Stomach (tissue), 9 donors: ENCODE data around the gene CNTN4. TPM values are rescaled to one million over a fixed set of nuclear protein-coding genes. Genes with fewer than 3 reads are reported as not detected.
"Not testable (repeated sequence)": the region's sequence is repeated elsewhere in the genome, so short reads cannot be mapped to it uniquely, and the experiment has no call there.

ENCODE experiments used
- DNase-seq, 2 donors: peaks; one replicate each; pipeline versions ENCODE4 v3.0.0 to v3.0.0-alpha.2; 2013 to 2019
- H3K27ac ChIP-seq, 5 donors: fragments of 200-600 bp in 4 of 5; sonication (generic) in 4 of 5; one replicate each; pipeline ENCODE4 v1.5.1; 2013 to 2019; ENCODE audit warnings: mild to moderate bottlenecking in 1 of 5, moderate library complexity in 1 of 5
- H3K27me3 ChIP-seq, 3 donors: fragments of 200-600 bp; sonication (generic); one replicate each; pipeline ENCODE4 v1.5.1; 2017 to 2019; ENCODE audit warnings: mixed run types in 1 of 3
- H3K36me3 ChIP-seq, 4 donors: fragments of 200-600 bp; sonication (generic); 1 replicate in 3 of 4; 2 replicates in 1 of 4; pipeline ENCODE4 v1.5.1; 2016 to 2019
- H3K4me1 ChIP-seq, 4 donors: fragments of 200-600 bp; sonication (generic); one replicate each; pipeline ENCODE4 v1.5.1; 2016 to 2019
- H3K4me3 ChIP-seq, 4 donors: fragments of 200-600 bp; sonication (generic) in 3 of 4; one replicate each; pipeline ENCODE4 v1.5.1; 2016 to 2019; ENCODE audit warnings: mild to moderate bottlenecking in 1 of 4
- H3K9me3 ChIP-seq, 4 donors: fragments of 200-600 bp; sonication (generic); one replicate each; pipeline ENCODE4 v1.5.1; 2016 to 2019
- EP300 ChIP-seq: sonication (generic); formaldehyde crosslinking; IDR thresholded peaks from one replicate; pipeline ENCODE4 v1.6.1; 2017; ENCODE audit warnings: antibody characterized with exemption
- POLR2A ChIP-seq, 4 donors: fragments of 450-650 bp; IDR thresholded peaks; one replicate each; pipeline ENCODE4 v1.6.1; 2016; ENCODE audit warnings: antibody characterized with exemption in 4 of 4, control low read depth in 2 of 4, mild to moderate bottlenecking in 1 of 4, moderate library complexity in 1 of 4
- POLR2AphosphoS5 ChIP-seq, 3 donors: sonication (generic); formaldehyde crosslinking; IDR thresholded peaks; one replicate each; pipeline ENCODE4 v1.6.1; 2016; ENCODE audit warnings: antibody characterized with exemption in 3 of 3
- WGBS, 5 donors: extraction: QIAGEN DNeasy Blood & Tissue Kit in 3 of 5; methylation state at CpG; one replicate each; pipeline versions ENCODE4 v1.1.5 to v1.1.7; 2013 to 2018; 5-methylcytosine and 5-hydroxymethylcytosine counted together
- intact Hi-C: fragments of 100-400 bp; cut with DNase I; formaldehyde crosslinking; loops from one replicate; pipeline ENCODE4 v1.15.1; 2023; ENCODE audit warnings: low total_unique reads
- polyA plus RNA-seq, 3 donors: library from polyadenylated mRNA; stranded (reverse); fragments of 200-250 nt; gene quantifications; one replicate each; pipeline ENCODE4 v1.2.3, GENCODE V29; 2013
- total RNA-seq, 5 donors: library from RNA; depleted of rRNA; stranded (reverse); fragments of >200 nt; gene quantifications; one replicate each; pipeline versions ENCODE4 v1.1.0 to v1.2.3, GENCODE V29; 2014 to 2016
- TF ChIP-seq, protein P1 (sequence below), 7 experiments: fragments of 450-650 bp in 4 of 7; fragments of 200-600 bp in 3 of 7; sonication (generic) in 3 of 7; IDR thresholded peaks; one replicate each; pipeline ENCODE4 v1.5.1; 2016 to 2019; ENCODE audit warnings: antibody characterized with exemption in 7 of 7, control low read depth in 2 of 7, mild to moderate bottlenecking in 1 of 7
- donor health status: healthy with polysubstance abuse.
- donor health status: Bipolar disorder and iron deficiency.
- donor health status: healthy.

Gene CNTN4
- total and polyA plus RNA-seq, 8 donors, result 0.45 to 97.0 (median 5.6) TPM

DNA sequence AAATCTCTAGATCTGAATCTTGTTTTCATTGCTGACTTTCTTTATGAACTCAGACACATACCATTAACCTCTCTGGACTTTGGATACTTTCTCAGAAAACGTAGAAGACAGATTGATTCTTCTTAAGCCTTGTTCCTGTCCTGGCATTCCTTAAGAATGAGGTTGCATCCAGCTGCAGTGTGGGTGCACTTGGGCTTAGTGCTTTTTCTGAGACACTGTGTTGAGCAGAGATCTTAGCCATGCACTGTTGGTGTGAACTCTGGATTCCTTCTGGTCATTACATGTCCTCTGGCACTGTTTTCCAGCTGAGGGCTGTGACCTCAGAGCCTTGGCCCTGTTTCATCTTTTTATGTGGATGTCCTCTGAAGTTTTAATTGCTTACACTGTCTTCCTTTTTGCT lies 428.3 kb downstream of the CNTN4 start:
- no peaks in the 10 kb centered on the region for H3K27me3 ChIP-seq
- TF ChIP-seq POLR2A (IDR thresholded peaks at IDR 0.05) (no peak), EP300 (no peak), POLR2AphosphoS5 (IDR thresholded peaks at IDR 0.05) (no peak)
- TF ChIP-seq, protein P1, sequence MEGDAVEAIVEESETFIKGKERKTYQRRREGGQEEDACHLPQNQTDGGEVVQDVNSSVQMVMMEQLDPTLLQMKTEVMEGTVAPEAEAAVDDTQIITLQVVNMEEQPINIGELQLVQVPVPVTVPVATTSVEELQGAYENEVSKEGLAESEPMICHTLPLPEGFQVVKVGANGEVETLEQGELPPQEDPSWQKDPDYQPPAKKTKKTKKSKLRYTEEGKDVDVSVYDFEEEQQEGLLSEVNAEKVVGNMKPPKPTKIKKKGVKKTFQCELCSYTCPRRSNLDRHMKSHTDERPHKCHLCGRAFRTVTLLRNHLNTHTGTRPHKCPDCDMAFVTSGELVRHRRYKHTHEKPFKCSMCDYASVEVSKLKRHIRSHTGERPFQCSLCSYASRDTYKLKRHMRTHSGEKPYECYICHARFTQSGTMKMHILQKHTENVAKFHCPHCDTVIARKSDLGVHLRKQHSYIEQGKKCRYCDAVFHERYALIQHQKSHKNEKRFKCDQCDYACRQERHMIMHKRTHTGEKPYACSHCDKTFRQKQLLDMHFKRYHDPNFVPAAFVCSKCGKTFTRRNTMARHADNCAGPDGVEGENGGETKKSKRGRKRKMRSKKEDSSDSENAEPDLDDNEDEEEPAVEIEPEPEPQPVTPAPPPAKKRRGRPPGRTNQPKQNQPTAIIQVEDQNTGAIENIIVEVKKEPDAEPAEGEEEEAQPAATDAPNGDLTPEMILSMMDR (IDR thresholded peaks at IDR 0.05), result no peak
- intact Hi-C loops, result no loop called here
- no peaks in the 10 kb centered on the region for H3K4me1 ChIP-seq
- H3K36me3 ChIP-seq, result no peaks in the 10 kb centered on the region
- no peaks in the 10 kb centered on the region for H3K9me3 ChIP-seq
- DNase-seq, result no peak
- 8 to 28% (median 14%) methylated on average over 1 of the region's 1 CpG for WGBS, 5 donors
- H3K4me3 ChIP-seq, result no peak overlapping the region
- H3K27ac ChIP-seq, result no peak overlapping the region

DNA sequence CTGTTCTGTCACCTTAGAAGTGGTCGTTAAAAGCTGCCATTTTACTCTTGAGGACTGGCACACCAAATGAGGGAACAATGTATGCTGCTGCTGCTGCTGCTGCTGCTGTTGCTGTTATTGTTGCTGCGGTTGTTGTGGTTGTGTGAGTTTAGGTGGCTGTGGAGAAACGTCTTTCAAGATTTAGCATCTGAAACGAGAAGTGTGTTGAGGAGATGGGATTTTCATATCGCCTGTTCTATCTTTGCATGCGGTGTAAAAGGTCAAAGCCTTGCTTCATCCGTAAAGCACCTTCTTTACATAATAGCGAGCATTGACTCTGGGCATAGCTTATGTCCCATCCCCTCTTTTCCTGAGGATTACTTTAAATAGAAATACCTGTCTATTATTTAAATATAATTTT lies 428.7 kb downstream of the CNTN4 start:
- H3K36me3 ChIP-seq, DNase-seq, H3K27ac ChIP-seq, intact Hi-C loops, H3K4me1 ChIP-seq, H3K9me3 ChIP-seq, H3K27me3 ChIP-seq, H3K4me3 ChIP-seq: not testable (repeated sequence)
- WGBS, 5 donors, result 51 to 83% (median 74%) methylated on average over 7 to 8 of the region's 8 CpGs

DNA sequence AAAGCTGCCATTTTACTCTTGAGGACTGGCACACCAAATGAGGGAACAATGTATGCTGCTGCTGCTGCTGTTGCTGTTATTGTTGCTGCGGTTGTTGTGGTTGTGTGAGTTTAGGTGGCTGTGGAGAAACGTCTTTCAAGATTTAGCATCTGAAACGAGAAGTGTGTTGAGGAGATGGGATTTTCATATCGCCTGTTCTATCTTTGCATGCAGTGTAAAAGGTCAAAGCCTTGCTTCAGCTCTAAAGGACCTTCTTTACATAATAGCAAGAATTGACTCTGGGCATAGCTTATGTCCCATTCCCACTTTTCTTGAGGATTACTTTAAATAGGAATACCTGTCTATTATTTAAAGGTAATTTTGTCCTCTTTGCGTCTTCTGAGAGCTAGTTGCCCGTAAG lies 436.1 kb downstream of the CNTN4 start:
- DNase-seq, intact Hi-C loops: not testable (repeated sequence)

DNA sequence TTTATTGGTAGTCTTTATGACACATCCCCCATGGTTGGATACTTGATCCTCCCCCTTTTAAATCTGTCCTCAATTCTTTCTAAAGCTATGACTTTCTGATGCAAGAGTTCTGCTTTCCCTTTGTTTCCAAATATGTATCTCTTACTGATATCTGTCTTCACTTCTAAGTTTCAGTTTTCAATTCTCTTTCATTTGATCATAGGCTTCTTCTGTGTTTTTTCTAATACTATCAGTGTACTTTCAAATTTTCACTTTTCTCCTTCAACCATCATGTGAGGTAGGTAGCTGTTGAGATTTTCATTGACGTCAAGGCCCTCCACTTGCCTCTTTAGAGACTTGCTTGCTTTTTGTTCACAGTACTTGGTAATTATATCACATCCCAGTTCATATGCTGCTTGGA lies 436.5 kb downstream of the CNTN4 start:
- H3K36me3 ChIP-seq, result no peaks in the 10 kb centered on the region

More for the DNA sequence above, 436.1 kb downstream of the CNTN4 start:
- H3K27ac ChIP-seq, H3K27me3 ChIP-seq, H3K9me3 ChIP-seq, H3K4me1 ChIP-seq, H3K4me3 ChIP-seq, H3K36me3 ChIP-seq: not testable (repeated sequence)
- WGBS, 5 donors, result 66 to 89% (median 82%) methylated on average over 5 to 6 of the region's 6 CpGs

DNA sequence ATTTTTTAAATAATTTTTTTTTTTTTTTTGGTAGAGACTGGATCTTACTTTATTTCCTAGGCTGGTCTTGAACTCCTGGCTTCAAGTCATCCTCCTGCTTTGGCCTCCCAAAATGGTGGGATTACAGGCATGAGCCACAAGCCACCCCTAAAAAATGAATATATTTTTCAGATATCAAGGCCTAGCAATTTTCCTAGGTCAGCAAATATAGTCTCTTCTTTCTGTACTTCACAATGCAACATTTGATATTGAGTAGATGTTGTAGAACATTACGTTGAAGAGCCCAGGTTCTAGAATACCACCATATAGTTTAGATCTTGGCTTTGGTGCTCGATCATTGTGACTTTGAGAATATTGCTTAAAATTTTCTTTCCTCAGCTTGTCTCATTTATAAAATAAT lies 437.9 kb downstream of the CNTN4 start:
- 79 to 86% (median 81%) methylated on average over 2 of the region's 2 CpGs for WGBS, 5 donors
- H3K4me1 ChIP-seq, result no peaks in the 10 kb centered on the region
- intact Hi-C loops, result no loop called here
- TF ChIP-seq POLR2AphosphoS5 (IDR thresholded peaks at IDR 0.05), result no peak
- no peak for TF ChIP-seq EP300
- TF ChIP-seq, protein P1 (IDR thresholded peaks at IDR 0.05), result no peak
- no peak for TF ChIP-seq POLR2A (IDR thresholded peaks at IDR 0.05)
- no peak for DNase-seq
- H3K9me3 ChIP-seq, result no peaks in the 10 kb centered on the region
- H3K4me3 ChIP-seq, result no peak overlapping the region
- H3K36me3 ChIP-seq, result no peaks in the 10 kb centered on the region
- no peak overlapping the region for H3K27ac ChIP-seq
- H3K27me3 ChIP-seq, result no peaks in the 10 kb centered on the region

More for the DNA sequence above, 436.5 kb downstream of the CNTN4 start:
- Histone ChIP-seq H3K4me1 (no peaks in the 10 kb centered on the region), H3K27ac (no peak overlapping the region), H3K4me3 (no peak overlapping the region), H3K9me3 (no peaks in the 10 kb centered on the region), H3K27me3 (no peaks in the 10 kb centered on the region)
- TF ChIP-seq EP300 (no peak), POLR2A (IDR thresholded peaks at IDR 0.05) (no peak), POLR2AphosphoS5 (IDR thresholded peaks at IDR 0.05) (no peak)
- TF ChIP-seq, protein P1 (IDR thresholded peaks at IDR 0.05), result no peak
- no peak for DNase-seq
- intact Hi-C loops, result no loop called here
- 63 to 100% (median 92%) methylated on average over 1 of the region's 1 CpG for WGBS, 5 donors
